A375 (cell line): ENCODE measurements around the gene IFNGR2. TPM values are rescaled to one million over a fixed set of nuclear protein-coding genes. Genes with fewer than 3 reads are reported as not detected.

Experiments
- total RNA-seq: library from RNA; depleted of rRNA; stranded (reverse); fragments of >200 nt; shearing (Covaris generic); gene quantifications from 2 replicates; pipeline ENCODE4 v1.2.3, GENCODE V29; 2014; rRNA removed

The IFNGR2 gene, protein sequence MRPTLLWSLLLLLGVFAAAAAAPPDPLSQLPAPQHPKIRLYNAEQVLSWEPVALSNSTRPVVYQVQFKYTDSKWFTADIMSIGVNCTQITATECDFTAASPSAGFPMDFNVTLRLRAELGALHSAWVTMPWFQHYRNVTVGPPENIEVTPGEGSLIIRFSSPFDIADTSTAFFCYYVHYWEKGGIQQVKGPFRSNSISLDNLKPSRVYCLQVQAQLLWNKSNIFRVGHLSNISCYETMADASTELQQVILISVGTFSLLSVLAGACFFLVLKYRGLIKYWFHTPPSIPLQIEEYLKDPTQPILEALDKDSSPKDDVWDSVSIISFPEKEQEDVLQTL
- 37.4 and 39.2 TPM in 2 replicates for total RNA-seq

DNA sequence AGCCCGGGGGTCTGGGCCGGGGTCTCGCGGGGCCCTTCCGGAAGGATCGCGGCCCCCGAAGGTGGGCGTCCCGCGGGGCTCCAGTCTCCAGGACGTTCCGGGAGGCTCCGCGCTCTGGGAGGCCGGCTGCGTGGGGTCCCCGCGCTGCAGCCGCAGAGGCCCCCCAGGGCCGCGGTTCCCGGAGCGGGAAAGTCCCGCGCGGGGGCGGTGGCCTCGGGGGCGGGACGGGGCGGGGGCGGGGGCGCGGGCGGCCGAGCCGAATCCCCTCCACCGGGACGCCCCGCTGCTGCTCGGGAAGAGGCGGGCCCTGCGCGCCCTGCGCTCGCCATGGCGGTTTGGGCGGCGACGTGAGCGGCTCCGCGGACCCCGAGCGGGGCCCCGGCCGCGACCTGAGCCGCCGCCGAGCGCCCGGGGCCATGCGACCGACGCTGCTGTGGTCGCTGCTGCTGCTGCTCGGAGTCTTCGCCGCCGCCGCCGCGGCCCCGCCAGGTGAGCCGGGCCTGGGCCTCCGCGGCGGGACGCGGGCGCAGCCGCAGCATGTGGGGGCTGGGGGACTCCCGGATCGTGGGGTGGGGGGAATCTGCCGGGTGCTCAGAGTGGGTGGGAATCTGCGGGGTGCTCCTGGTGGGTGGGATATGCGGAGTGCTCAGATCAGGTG lies at the start of gene IFNGR2:
Gene IFNGR2 (plus strand): TSS at position 286 of the 658 bp plus-strand sequence. CDS start 131 bp downstream, at position 417.

DNA sequence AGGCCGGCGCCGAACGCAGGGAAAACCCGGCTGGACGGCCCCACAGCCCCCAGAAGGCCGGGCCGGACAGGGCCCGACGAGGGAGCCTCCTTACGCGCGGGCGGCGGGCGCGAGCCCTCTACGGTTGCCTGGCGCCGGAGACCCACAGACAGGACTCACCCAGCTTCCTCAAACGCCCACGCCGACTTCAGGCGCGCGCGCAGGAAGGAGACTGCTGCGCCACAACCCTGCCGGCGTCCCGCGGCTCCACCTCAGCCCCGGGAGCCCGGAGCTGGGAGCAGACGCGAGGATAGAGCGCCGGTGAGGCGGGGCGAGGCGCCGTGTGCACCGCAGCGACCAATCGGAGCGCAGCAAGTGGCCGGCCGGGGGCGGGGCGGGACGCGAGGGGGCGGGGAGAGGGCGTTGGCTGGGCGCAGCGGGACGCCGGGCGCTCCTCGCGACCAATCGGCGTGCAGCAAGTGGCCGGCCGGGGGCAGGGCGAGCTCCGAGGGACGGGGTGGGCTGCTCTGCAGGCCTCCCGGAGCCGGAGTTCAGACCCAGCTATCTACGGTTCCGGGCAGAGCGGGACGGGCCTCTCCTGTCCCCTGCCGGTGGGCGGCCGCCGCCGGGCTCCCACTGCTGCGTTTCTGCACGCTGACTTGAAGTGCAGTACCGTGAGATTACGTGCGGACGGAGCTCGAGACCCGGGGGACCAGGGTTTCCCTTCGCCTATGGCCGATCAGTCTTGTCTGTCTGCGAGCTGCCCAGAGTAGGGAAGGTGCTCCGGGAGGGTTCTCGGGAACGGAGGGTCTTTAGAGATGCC lies 76.7 kb downstream of the IFNGR2 start, which contains the start of gene TMEM50B:
Gene TMEM50B (minus strand): TSS at position 296 of the 802 bp plus-strand sequence. CDS start 11,089 bp downstream, outside the sequence.

Other genes with a start within 250 kb of the IFNGR2 start
- 1.8 and 2.5 TPM in 2 replicates for gene IFNAR2, start 173.5 kb upstream of the IFNGR2 start, total RNA-seq
- 23.2 and 24.5 TPM in 2 replicates for gene IL10RB, start 137.0 kb upstream of the IFNGR2 start, total RNA-seq
- gene IFNAR1, start 78.4 kb upstream of the IFNGR2 start, total RNA-seq = 11.8 and 19.2 TPM in 2 replicates
- gene TMEM50B, start 76.6 kb downstream of the IFNGR2 start, total RNA-seq = 9.3 and 10.0 TPM in 2 replicates
- gene DNAJC28, start 88.3 kb downstream of the IFNGR2 start, total RNA-seq = 0.11 and 0.37 TPM in 2 replicates
- 178 and 202 TPM in 2 replicates for gene GART, start 138.7 kb downstream of the IFNGR2 start, total RNA-seq
- gene SON, start 139.6 kb downstream of the IFNGR2 start, total RNA-seq = 138 and 198 TPM in 2 replicates
- 23.6 and 30.6 TPM in 2 replicates for gene DONSON, start 185.3 kb downstream of the IFNGR2 start, total RNA-seq
- gene CRYZL1, start 238.3 kb downstream of the IFNGR2 start, total RNA-seq = 16.3 and 22.7 TPM in 2 replicates
- 16.8 and 18.7 TPM in 2 replicates for gene ITSN1, start 239.1 kb downstream of the IFNGR2 start, total RNA-seq